Uterus (tissue), 4 donors: ENCODE measurements around the gene SURF2. TPM values are rescaled to one million over a fixed set of nuclear protein-coding genes. Genes with fewer than 3 reads are reported as not detected.

Experiments
- DNase-seq, 2 donors: peaks; one replicate each; pipeline ENCODE4 v3.0.0-alpha.2; 2019 to 2020
- H3K27ac ChIP-seq, 2 donors: fragments of 200-600 bp; sonication (generic); 1 replicate in 1 of 2; 2 replicates in 1 of 2; pipeline ENCODE4 v1.5.1; 2016 to 2018
- H3K27me3 ChIP-seq, 2 donors: fragments of 200-600 bp; sonication (generic); one replicate each; pipeline ENCODE4 v1.5.1; 2018 to 2019; ENCODE audit warnings: control low read depth in 1 of 2
- H3K36me3 ChIP-seq, 2 donors: fragments of 200-600 bp; sonication (generic); one replicate each; pipeline ENCODE4 v1.5.1; 2019; ENCODE audit warnings: control low read depth in 1 of 2
- H3K4me1 ChIP-seq, 2 donors: fragments of 200-600 bp; sonication (generic); one replicate each; pipeline ENCODE4 v1.5.1; 2018 to 2019; ENCODE audit warnings: control low read depth in 1 of 2
- H3K4me3 ChIP-seq, 2 donors: fragments of 200-600 bp; sonication (generic); 1 replicate in 1 of 2; 2 replicates in 1 of 2; pipeline ENCODE4 v1.5.1; 2018 to 2019; ENCODE audit warnings: mild to moderate bottlenecking in 1 of 2
- H3K9me3 ChIP-seq, 2 donors: fragments of 200-600 bp; sonication (generic); one replicate each; pipeline ENCODE4 v1.5.1; 2019; ENCODE audit warnings: control low read depth in 1 of 2
- CTCF ChIP-seq, 4 experiments: fragments of 200-600 bp in 2 of 4; fragments of 450-650 bp in 2 of 4; sonication (generic) in 2 of 4; IDR thresholded peaks; one replicate each; pipeline ENCODE4 v1.5.1; 2016 to 2019; ENCODE audit warnings: antibody characterized with exemption in 4 of 4, mild to moderate bottlenecking in 2 of 4, moderate library complexity in 1 of 4
- POLR2A ChIP-seq, 2 donors: fragments of 450-650 bp; IDR thresholded peaks; one replicate each; pipeline ENCODE4 v1.6.1; 2016; ENCODE audit warnings: antibody characterized with exemption in 2 of 2, mild to moderate bottlenecking in 1 of 2, moderate library complexity in 1 of 2
- intact Hi-C: fragments of 100-400 bp; cut with DNase I; formaldehyde crosslinking; loops from one replicate; pipeline ENCODE4 v1.15.1; 2023; ENCODE audit warnings: low total_unique reads
- total RNA-seq, 4 donors: library from RNA; depleted of rRNA in 3 of 4; stranded (reverse); fragments of >200 nt in 3 of 4; gene quantifications; one replicate each; pipeline versions ENCODE4 v1.1.0 to v1.2.4, GENCODE V29; 2014 to 2023
- donor health status: DM: yes; HTN: yes; CAD: no.

The SURF2 gene
- total RNA-seq, 4 donors from 2014 or later = 0.51 to 15.3 (median 5.9) TPM; not detected in 1

- H3K36me3 ChIP-seq = no peaks in the 10 kb centered on the region
Measured at GRCh38 chr9:133354766-133355165, 1.6 kb upstream of the SURF2 start.

GRCh38 chr9:133355881-133356357 is 431 bp upstream of the SURF2 start:
- Histone ChIP-seq H3K27me3 (no peaks in the 10 kb centered on the region), H3K4me1 (peaks cover 0 to 13% of the 10 kb centered on the region in 2 donors)

More at GRCh38 chr9:133354766-133355165, 1.6 kb upstream of the SURF2 start:
- DNase-seq = no peak
- intact Hi-C loops = no loop called here
- Histone ChIP-seq H3K27me3 (no peaks in the 10 kb centered on the region), H3K27ac (no peak overlapping the region), H3K9me3 (no peaks in the 10 kb centered on the region), H3K4me3 (no peak overlapping the region), H3K4me1 (peaks cover 0 to 13% of the 10 kb centered on the region in 2 donors)
- TF ChIP-seq POLR2A (IDR thresholded peaks at IDR 0.05) = no peak
- no peak for TF ChIP-seq CTCF (IDR thresholded peaks at IDR 0.05)

GRCh38 chr9:133357656-133358055 is 1.3 kb downstream of the SURF2 start:
- Histone ChIP-seq H3K9me3 (no peaks in the 10 kb centered on the region), H3K4me1 (peaks cover 0 to 13% of the 10 kb centered on the region in 2 donors), H3K4me3 (no peak overlapping the region), H3K36me3 (no peaks in the 10 kb centered on the region), H3K27ac (no peak overlapping the region), H3K27me3 (no peaks in the 10 kb centered on the region)
- intact Hi-C loops = no loop called here
- DNase-seq = no peak
- TF ChIP-seq CTCF (IDR thresholded peaks at IDR 0.05) = no peak
- no peak for TF ChIP-seq POLR2A (IDR thresholded peaks at IDR 0.05)

More at GRCh38 chr9:133355881-133356357, 431 bp upstream of the SURF2 start:
- no peaks in the 10 kb centered on the region for H3K36me3 ChIP-seq
- intact Hi-C loops = no loop called here
- peak overlapping the region; percentile 67 to 68 for H3K27ac ChIP-seq
- TF ChIP-seq POLR2A (IDR thresholded peaks at IDR 0.05) = no peak
- TF ChIP-seq CTCF (IDR thresholded peaks at IDR 0.05) = no peak
- H3K9me3 ChIP-seq = no peaks in the 10 kb centered on the region
- no peak for DNase-seq
- peak overlapping the region; percentile 60 to 83 for H3K4me3 ChIP-seq

GRCh38 chr9:133359399-133360175 is 3.2 kb downstream of the SURF2 start:
- DNase-seq = no peak
- Histone ChIP-seq H3K9me3 (no peaks in the 10 kb centered on the region), H3K36me3 (no peaks in the 10 kb centered on the region), H3K27ac (no peak overlapping the region), H3K27me3 (no peaks in the 10 kb centered on the region), H3K4me1 (peaks cover 0 to 13% of the 10 kb centered on the region in 2 donors), H3K4me3 (no peak overlapping the region)
- TF ChIP-seq POLR2A (IDR thresholded peaks at IDR 0.05) (no peak), CTCF (IDR thresholded peaks at IDR 0.05) (no peak)
- intact Hi-C loops = no loop called here
